ENCODE measurements around the gene SEMA4A. TPM values are rescaled to one million over a fixed set of nuclear protein-coding genes. Genes with fewer than 3 reads are reported as not detected.
"Not testable (repeated sequence)": the region's sequence is repeated elsewhere in the genome, so short reads cannot be mapped to it uniquely, and the experiment has no call there.

The SEMA4A gene
- polyA plus RNA-seq, 1 of the 3 experiments (the other 2 are of a cell fraction), result 1.3 TPM

GRCh38 chr1:156214024-156214748, 60.8 kb downstream of the SEMA4A start (continued):
- TF ChIP-seq USF1 (IDR thresholded peaks at IDR 0.05; ENCODE audit: borderline replicate concordance, low read depth) (no peak), RCOR1 (IDR thresholded peaks at IDR 0.05; ENCODE audit: low read length) (no peak), ELF1 (IDR thresholded peaks at IDR 0.05) (no peak), RAD21 (IDR thresholded peaks at IDR 0.05; ENCODE audit: low read length) (no peak), NFIC (IDR thresholded peaks at IDR 0.05; ENCODE audit: borderline replicate concordance) (peak; percentile 8; the same call in 1 of the 2 replicates), CHD2 (IDR thresholded peaks at IDR 0.05; ENCODE audit: low read length, partially characterized antibody) (no peak), USF2 (IDR thresholded peaks at IDR 0.05; ENCODE audit: borderline replicate concordance, low read depth, low read length) (no peak), EZH2phosphoT487 (IDR thresholded peaks at IDR 0.05; ENCODE audit: borderline replicate concordance, low read depth) (no peak), EP300 (IDR thresholded peaks at IDR 0.05; ENCODE audit: borderline replicate concordance in 1 of 2, low read depth in 1 of 2, low read length in 1 of 2) (peak in 1 of 2 experiments; percentile 43; a peak in 1 of 4 replicates), SMC3 (IDR thresholded peaks at IDR 0.05; ENCODE audit: low read depth, low read length) (no peak), GABPA (IDR thresholded peaks at IDR 0.05; ENCODE audit: low read depth) (no peak)
- TF ChIP-seq, protein P1, sequence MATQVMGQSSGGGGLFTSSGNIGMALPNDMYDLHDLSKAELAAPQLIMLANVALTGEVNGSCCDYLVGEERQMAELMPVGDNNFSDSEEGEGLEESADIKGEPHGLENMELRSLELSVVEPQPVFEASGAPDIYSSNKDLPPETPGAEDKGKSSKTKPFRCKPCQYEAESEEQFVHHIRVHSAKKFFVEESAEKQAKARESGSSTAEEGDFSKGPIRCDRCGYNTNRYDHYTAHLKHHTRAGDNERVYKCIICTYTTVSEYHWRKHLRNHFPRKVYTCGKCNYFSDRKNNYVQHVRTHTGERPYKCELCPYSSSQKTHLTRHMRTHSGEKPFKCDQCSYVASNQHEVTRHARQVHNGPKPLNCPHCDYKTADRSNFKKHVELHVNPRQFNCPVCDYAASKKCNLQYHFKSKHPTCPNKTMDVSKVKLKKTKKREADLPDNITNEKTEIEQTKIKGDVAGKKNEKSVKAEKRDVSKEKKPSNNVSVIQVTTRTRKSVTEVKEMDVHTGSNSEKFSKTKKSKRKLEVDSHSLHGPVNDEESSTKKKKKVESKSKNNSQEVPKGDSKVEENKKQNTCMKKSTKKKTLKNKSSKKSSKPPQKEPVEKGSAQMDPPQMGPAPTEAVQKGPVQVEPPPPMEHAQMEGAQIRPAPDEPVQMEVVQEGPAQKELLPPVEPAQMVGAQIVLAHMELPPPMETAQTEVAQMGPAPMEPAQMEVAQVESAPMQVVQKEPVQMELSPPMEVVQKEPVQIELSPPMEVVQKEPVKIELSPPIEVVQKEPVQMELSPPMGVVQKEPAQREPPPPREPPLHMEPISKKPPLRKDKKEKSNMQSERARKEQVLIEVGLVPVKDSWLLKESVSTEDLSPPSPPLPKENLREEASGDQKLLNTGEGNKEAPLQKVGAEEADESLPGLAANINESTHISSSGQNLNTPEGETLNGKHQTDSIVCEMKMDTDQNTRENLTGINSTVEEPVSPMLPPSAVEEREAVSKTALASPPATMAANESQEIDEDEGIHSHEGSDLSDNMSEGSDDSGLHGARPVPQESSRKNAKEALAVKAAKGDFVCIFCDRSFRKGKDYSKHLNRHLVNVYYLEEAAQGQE (IDR thresholded peaks at IDR 0.05; ENCODE audit: low read depth, low read length), result no peak
- TF ChIP-seq, protein P2, sequence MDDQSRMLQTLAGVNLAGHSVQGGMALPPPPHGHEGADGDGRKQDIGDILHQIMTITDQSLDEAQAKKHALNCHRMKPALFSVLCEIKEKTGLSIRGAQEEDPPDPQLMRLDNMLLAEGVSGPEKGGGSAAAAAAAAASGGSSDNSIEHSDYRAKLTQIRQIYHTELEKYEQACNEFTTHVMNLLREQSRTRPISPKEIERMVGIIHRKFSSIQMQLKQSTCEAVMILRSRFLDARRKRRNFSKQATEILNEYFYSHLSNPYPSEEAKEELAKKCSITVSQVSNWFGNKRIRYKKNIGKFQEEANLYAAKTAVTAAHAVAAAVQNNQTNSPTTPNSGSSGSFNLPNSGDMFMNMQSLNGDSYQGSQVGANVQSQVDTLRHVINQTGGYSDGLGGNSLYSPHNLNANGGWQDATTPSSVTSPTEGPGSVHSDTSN (IDR thresholded peaks at IDR 0.05), result peak; percentile 90
- TF ChIP-seq, protein P3, sequence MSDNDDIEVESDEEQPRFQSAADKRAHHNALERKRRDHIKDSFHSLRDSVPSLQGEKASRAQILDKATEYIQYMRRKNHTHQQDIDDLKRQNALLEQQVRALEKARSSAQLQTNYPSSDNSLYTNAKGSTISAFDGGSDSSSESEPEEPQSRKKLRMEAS (IDR thresholded peaks at IDR 0.05; ENCODE audit: low read depth), result peak; percentile 82

DNA sequence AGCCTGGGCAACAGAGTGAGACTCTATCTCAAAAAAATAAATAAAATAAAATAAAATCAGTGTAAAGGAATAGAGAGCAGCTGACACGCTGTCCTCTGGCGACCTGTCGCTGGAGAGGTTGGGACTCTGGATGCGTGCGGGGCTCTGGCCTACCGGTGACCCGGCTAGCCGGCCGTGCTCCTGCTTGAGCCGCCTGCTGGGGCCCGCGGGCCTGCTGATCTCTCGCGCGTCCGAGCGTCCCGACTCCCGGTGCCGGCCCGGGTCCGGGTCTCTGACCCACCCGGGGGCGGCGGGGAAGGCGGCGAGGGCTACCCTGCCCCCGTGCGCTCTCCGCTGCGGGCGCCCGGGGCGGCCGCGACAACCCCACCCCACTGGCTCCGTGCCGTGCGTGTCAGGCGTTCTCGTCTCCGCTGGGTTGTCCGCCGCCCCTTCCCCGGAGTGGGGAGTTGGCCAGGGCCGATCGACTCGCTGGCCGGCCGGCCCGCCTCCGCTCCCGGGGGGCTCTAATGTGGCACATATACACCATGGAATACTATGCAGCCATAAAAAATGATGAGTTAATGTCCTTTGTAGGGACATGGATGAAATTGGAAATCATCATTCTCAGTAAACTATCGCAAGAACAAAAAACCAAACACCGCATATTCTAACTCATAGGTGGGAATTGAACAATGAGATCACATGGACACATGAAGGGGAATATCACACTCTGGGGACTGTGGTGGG, 63.1 kb downstream of the SEMA4A start:
- Histone ChIP-seq H3K36me3 (replicated peaks in 1 of 2; ENCODE audit: control insufficient read depth in 1 of 2, insufficient read depth in 2 of 2, low read length in 1 of 2) (peaks cover 8 to 12% of the 10 kb centered on the region in 2 experiments), H3K79me2 (ENCODE audit: insufficient read depth) (peaks cover 38% of the 10 kb centered on the region), H3F3A (replicated peaks; ENCODE audit: insufficient read depth) (peaks cover 31% of the 10 kb centered on the region)
- H3K9me3 ChIP-seq; DNase-seq; H3K4me2 ChIP-seq; H4K20me1 ChIP-seq (ENCODE audit: insufficient read depth); H3K27me3 ChIP-seq (ENCODE audit: insufficient read depth); H3K9ac ChIP-seq; POLR2A ChIA-PET; H2AFZ ChIP-seq (ENCODE audit: low read depth); H3K4me3 ChIP-seq (ENCODE audit: low read depth in 2 of 2, low read length in 1 of 2); H3K27ac ChIP-seq (ENCODE audit: low read depth in 2 of 2, low read length in 1 of 2); H3K9me2 ChIP-seq; H3K4me1 ChIP-seq (ENCODE audit: control insufficient read depth in 1 of 2, insufficient read depth in 2 of 2, low read depth in 1 of 2, low read length in 1 of 2): not testable (repeated sequence)
- 98% methylated on average over 47 of the region's 55 CpGs for WGBS (ENCODE audit: low lambda C conversion rate)
- CTCF ChIA-PET, result interaction anchor here (0.7 kb wide), 1 partner anchor 14 kb away, joined by 3 read pairs; no protein-coding TSS in a partner anchor
